Dedifferentiated amniotic fluid mesenchymal stem cell (primary cell): ENCODE results near the gene DCLRE1B.

Experiments
- DNase-seq: peaks from one replicate; pipeline ENCODE4 v3.0.0-alpha.2; 2016; ENCODE audit errors: extremely low spot score

Gene DCLRE1B

DNA sequence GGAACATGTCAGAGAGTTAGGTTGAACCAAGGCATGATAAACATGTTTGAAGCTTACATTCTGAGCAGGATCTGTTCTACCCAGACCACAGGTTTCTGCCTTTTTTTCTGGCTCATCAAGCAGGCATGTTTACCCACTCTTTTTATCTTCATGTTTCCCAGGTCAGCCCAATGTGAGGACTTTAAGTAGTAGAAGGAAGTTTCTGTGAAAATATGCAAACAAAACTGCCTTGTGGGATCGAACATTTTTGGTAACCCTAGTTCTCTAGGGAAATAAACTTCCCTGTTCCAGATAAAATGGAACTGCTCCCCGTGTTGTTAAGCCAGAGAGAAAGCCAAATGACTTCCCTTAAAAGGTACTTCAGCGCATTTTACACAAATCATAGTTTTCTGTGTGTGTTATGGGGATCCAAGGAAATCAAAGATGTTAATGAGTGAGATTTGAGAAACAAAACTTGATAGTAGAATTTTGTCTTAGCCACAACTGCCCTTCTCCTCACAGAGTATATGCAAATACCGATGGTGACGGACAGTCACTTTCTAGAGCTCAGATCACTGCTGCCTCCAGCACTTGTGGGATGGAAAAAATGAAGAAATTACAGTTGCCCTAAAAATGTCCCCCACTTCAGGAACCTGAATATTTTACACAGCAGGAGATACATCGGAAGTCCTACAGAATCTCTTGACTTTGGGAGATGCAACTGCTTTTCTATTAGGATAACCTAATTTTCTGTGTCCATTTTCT, 23.2 kb downstream of the DCLRE1B start:
- DNase-seq: no peak

DNA sequence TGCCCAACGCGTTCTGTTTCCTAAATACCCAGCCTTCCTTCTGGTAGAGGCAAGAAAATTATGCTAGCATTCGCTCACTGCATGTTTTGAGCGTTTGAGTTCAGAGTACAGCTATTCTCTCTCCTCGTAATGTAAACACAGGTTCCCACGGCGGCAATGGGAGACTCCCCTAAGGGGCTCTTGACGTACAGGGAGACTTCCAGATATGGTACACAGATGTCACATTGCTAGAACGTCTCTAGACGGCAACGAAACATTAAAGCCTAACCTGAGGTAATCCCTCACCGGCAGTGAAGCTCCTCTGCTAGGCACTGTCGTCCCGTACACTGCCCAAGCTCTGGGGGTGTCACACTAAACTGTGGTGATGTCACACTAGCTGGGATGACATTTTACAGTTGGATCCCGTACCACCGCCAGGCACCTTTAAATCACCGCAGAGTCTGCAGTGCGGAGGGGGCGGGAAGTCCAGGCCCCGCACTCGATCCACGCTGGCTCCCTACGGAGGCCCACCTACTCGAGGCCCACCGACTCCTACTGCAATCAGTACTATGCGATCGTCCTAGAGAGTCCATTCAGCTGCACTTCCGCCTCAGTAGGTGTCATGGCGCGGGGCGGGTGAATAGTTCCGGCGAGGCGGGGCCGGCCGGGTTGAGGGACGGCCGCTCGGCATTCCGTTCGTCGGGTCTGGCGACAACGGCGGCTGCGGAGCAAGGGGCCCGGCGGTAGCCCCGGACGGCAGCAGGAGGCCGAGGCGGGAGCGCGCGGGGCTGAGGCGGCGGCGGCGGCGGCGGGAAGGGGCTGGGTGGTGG, 24.0 kb downstream of the DCLRE1B start, which contains the start of gene HIPK1:
Gene HIPK1 (plus strand): TSS at position 384 of the 809 bp plus-strand sequence.
- peak; percentile 85 for DNase-seq

DNA sequence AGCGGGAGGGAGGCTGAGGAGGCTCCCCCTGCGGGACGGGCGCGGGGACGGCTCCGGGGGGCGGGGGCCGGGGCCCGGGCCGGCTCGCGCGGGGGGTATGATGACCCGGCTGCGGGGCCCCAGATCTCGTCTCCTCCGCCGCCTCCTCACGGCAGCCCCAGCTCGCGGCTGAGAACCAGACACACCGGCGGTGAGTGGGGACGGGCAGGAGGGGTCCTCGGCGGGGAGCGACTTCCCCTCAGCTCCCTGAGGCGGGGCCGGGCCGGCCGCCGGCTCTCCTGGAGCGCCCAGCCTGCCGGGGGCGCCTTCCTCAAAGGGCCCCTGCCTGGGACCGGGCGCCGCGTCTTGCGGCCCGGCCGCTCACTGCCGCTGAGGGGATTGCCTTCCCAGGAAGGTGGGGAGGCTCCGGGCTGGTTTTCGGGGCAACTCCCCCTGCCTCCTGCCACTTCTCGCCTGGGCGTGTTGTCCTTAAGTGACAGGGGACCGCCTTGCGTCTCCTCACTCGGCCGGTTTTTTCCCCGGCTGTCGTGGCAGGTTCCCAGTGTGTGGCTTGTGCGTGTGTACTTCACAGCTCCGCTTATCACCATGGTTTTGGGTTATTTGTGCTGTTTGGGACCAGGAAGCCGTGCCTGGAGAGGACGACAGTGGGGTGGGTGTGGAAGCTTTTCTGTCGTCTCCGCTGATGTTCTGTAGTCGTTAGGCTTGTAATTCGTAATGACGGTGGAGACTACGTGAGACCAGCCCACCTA, 24.8 kb downstream of the DCLRE1B start:
- DNase-seq: no peak

DNA sequence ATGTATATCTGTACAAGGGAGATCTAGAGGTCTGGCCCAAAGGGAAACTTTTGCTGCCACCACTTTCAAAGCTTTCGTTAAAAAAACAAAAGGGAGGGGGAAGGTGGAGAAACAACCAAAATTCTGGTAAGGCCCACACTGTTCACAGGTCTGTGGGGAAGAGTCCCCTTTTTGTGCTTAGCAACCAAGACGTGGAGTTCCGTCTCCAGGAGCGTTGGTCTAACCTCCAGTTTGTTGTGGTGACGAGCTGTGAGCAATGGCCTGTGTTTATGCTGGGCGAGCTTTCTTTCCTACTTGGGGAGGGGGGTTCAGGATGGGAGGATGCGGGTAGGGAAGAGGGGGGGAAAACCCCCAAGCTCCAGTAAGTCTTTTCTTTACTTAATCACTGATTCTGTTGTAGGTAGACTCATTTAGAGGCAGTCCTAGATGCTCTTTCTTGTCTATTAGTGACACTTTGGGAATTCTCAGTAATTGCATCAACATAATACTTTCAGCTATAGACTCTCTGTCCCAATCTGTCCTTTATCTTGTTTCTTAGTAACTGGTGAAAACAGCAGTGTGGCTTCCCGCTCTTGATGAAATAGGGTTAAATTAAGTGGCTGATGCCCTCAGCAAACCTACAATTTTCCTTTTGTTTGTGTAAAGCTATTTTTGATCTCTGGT, 25.5 kb downstream of the DCLRE1B start:
- peak; percentile 22 for DNase-seq

DNA sequence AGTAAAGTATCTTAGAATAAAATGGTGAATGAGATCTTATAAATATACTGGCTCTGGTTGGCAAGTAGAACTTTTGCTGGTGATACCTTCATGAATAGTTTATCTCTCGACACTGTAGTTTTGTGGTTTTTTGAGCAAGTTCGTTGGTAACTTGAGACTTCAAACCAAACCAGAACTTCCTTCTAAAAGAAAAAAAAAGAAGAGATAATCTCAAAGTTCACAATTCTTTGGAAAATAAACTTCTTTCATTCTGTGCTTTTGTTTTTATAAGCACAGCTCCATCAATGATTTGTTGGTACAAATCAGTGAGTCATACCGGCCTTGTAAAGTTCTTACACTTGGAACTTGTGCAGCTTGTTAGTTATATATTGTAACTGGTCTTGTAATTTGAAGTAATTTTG, 26.3 kb downstream of the DCLRE1B start:
- peak; percentile 24 for DNase-seq

DNA sequence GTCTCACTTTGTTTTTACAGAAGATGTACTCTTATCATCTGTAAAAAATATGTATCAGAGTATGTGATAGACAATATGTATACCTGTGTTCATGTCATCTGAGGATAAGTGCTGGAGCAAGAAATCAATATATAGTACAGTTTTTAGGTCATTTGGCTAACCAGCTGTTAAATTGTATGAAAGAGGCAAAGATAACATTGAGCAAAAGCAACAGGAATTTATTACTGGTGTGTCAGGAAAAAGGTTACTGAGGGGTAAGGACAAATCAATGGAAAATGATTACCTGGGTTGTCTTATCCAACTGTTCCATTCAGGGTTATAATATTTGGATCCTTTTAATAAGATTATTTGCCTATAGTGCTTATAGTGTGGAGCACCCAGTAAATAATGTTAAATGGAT, 28.9 kb downstream of the DCLRE1B start:
- DNase-seq: no peak

DNA sequence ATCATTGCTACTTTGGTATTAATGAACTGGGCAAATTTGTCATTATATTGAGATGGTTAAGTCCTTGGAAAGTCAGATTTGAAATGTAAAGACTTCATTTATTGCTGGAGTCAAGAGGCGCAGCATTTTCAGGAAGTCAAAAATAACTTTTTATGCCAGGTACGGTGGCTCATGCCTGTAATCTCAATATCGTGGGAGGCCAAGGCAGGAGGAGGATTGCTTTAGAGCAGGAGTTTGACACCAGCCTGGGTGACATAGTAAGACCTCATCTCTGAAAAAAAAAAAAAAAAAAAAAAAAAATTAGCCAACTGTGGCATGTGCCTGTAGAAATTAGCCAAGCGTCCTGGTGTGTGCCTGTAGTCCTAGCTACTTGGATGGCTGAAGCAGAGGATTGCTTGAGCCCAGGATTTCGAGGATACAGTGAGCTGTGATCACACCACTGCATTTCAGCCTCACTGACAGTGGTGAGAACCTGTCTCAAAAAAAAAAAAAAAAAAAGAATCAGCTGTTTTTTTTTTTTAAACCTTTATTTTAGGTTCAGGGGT, 29.5 kb downstream of the DCLRE1B start:
- no peak for DNase-seq

DNA sequence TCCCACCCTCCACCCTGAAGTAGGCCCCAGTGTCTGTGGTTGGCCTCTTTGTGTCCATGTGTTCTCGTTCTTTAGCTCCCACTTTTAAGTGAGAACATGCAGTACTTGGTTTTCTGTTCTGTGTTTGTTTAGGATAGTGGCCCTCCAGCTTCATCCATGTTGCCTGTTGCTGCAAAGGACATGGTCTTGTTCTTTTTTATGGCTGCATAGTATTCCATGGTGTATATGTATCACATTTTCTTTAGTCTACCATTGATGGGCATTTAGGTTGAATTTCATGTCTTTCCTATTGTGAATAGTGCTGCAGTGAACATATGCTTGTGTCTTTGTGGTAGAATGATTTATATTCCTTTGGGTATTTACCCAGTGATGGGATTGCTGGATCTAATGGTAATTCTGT, 30.1 kb downstream of the DCLRE1B start:
- no peak for DNase-seq

DNA sequence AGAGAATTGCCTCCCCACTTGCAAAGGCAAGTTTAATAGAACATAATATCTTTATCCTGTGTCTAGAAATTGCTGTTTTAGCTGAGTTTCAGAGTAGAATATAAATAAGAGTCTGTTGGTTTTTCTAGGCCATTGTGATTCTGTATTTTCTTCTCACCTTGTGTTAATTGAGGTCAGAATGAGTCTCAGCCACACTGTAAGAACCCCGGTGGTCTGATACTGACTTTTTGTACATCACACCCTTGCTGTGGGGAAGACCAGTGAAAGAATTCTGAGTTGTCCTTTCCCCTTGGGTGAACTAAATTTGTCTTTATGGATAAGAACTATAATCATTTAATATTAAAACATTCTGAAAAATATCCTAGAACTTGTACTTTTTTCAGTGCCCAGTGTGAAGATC, 30.8 kb downstream of the DCLRE1B start:
- DNase-seq: no peak

DNA sequence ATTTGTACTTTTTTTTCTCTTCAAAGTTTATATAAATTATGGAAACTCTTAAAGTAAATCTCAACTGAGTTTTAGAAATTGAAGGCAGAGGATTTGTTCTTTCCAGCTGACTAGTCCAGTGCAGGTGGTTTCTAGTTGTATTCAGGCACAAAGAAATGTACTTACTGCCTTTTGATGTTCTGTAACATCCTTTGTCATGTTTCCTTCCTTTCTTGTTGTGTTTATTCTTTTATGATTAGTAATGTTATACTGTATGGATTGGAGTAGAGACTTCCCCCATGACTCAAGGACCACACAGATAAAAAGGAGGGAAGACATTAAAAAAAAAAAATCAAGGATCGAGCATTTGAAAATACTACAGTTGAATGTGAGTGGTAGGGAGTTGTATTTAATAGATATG, 32.0 kb downstream of the DCLRE1B start:
- no peak for DNase-seq

DNA sequence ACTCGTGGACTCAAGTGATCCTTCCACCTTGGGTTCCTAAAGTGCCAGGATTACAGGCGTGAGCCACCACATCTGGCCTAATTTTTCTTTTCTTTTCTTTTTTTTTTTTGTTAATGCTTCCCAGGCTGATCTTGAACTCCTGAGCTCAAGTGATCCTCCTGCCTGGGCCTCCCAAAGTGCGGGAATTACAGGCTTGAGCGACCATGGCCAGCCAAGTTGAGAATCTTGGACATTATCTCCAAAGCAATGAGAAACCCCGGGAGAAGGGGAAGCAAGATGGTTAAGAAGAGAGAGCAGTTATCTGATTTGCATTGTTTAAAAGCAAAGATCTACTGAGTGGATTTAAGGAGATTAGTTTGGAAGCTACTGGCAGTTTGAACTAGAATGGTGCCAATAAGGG, 33.1 kb downstream of the DCLRE1B start:
- DNase-seq: no peak

DNA sequence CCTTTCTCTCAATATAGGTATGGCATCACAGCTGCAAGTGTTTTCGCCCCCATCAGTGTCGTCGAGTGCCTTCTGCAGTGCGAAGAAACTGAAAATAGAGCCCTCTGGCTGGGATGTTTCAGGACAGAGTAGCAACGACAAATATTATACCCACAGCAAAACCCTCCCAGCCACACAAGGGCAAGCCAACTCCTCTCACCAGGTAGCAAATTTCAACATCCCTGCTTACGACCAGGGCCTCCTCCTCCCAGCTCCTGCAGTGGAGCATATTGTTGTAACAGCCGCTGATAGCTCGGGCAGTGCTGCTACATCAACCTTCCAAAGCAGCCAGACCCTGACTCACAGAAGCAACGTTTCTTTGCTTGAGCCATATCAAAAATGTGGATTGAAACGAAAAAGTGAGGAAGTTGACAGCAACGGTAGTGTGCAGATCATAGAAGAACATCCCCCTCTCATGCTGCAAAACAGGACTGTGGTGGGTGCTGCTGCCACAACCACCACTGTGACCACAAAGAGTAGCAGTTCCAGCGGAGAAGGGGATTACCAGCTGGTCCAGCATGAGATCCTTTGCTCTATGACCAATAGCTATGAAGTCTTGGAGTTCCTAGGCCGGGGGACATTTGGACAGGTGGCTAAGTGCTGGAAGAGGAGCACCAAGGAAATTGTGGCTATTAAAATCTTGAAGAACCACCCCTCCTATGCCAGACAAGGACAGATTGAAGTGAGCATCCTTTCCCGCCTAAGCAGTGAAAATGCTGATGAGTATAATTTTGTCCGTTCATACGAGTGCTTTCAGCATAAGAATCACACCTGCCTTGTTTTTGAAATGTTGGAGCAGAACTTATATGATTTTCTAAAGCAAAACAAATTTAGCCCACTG, 35.5 kb downstream of the DCLRE1B start:
- no peak for DNase-seq

DNA sequence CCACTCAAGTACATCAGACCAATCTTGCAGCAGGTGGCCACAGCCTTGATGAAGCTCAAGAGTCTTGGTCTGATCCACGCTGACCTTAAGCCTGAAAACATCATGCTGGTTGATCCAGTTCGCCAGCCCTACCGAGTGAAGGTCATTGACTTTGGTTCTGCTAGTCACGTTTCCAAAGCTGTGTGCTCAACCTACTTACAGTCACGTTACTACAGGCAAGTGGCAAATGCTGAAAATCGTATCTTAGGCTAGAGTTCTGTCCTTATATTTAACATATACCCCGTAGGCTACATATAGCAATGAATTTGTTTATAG, 36.1 kb downstream of the DCLRE1B start:
- DNase-seq: no peak

DNA sequence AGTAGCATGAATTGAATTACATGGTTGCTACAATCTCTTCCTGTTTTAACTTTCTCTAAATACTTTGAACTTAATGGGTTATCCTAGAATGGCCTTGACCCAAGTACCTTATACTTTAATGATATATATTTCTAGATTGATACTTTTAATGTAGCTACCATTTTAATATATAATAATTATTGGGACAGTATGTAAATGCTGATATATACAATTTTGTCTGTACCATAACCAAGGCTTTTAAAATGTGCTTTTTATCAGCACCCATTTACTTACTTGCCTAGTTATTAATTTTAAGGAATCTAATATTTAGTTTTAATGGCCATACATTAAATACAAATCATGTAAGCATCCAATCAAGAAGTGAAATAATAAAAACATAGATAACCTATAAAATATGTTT, 37.4 kb downstream of the DCLRE1B start:
- no peak for DNase-seq

DNA sequence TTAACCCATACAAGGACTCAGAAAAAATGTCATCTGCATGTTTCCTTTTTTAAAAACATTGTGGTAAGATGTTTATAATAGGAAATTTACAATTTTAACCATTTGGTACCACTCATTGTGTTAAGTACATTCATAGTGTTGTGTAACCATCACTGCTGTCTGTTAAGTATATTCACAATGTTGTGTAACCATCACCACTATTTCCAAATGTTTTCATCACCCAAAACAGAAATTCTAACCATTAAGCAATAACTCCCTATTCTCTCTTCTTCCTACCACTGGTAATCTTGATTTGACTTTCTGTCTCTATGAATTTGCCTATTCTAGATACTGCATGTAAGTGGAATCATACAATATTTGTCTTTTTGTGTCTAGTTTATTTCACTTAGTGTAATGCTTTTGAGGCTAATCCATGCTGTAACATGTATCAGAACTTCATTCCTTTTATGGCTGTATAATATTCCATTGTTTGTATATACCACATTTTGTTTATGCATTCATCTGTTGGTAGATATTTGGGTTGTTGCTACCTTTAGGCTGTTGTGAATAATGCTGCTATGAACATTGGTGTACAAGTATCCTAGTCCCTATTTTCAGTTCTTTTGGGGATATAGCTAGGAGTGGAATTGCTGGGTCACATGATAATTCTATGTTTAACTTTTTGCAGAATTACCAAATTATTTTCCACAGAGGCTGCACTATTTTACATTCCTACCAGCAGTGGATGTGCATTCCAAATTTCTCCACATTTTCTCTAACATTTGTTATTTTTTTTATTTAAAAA, 38.1 kb downstream of the DCLRE1B start:
- no peak for DNase-seq

DNA sequence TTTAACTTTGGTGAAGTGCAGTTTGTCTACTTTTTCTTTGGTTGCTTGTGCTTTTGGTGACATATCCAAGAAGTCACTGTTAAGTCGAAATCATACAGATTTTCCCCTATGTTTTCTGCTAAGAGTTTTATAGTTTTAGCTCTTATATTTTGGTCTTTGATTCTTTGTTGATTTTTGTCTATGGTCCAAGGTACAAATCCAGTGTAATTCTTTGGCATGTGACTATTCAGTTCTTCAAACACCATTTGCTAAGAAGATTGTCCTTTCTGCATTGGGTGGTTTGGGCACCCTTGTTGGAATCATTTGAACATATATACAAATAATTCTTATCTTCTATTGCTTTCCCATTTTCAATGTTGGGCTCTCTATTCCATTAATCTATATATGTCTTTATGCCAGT, 40.2 kb downstream of the DCLRE1B start:
- no peak for DNase-seq

DNA sequence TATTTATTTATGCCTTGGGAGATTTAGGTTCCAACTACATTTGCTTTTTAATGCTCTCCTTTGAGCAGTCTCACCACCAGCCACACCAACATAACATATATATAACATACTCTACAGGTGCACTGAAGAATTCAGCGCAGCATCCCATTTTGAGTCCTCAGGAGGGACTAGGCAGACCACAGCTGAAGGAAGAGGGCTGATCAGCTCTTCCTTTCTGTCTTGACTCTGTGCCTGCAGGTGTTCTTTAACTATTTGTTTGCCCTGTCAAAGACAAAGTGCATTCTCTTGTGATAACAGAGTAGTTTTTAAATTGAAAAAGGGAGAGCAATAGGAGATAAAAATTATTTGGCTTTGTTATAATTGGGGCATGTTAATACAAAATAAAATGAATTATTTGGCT, 41.0 kb downstream of the DCLRE1B start:
- DNase-seq: no peak

DNA sequence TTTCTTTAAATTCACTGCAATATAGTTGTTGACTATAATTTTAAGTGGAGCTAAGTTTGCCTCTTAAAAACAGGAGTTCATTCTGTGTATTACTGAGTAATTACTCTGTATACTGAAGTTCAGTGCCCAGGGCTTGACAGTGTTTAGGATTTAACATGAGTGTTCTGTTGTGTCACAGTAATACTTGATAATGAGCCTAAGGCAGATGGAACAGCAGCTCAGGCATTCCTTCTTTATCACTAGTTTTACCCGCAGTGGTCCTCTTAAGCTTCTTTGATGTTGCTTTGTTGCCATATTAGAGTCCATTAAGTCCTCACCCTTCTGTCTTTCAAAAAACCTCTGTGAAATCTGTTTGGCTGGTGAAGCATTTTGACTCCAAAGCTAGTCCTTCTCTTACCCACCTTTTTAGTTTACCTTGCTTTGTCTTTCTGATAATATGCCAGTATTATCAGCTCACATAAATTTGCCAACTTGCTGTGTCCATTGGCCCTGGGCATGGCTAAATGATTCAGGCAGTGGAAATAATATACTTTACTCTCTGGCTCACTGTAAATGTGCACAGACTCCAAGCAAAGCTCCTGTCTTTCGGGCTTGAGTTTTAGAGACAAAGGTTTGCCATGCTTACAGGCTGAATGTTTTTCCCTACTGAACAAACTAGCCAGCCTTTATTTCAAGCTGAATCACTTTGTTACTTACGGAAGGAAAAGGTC, 41.7 kb downstream of the DCLRE1B start:
- no peak for DNase-seq

DNA sequence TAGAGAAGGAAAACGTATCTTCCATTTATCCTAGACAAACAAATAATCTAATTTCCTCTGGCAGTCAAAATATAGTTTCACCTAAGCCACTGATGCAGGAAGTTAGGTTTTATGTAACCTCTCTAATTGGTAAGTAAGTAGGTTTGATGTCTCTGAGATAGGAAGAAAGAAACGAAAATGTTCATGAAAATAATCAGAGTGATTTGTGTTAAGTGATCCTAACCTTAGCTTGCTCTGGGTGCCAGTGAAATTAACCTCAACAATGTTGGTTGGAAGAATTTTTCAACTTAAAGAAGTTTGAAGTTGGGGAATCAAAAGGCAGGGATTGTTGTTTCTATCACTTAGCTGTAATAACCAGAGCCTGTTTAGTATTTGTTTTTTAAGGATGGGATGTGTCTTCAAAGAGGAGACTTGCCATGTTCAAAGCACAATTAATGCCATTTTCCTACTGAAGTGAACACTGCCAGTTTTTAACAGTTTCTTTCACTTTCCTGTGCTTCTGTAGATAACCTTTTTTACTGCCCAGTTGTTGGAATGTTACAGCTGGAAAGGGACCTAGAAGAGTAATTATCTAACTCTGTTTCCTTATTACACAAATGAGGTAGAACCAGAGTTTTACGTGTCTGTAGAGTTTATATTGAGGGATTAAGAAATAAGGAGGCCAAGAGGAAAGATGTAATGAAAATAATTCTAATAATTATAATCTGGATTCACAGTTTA, 42.4 kb downstream of the DCLRE1B start:
- no peak for DNase-seq
